ENCODE data around the gene GPR151. TPM values are rescaled to one million over a fixed set of nuclear protein-coding genes. Genes with fewer than 3 reads are reported as not detected.

Gene GPR151
- total RNA-seq, 1 experiment from 2014 or later, result not detected

GRCh38 chr5:146482775-146483174 lies 33.2 kb downstream of the GPR151 start:
- ATAC-seq (peak; percentile 51), DNase-seq (no peak)
- TF ChIP-seq, protein P1, sequence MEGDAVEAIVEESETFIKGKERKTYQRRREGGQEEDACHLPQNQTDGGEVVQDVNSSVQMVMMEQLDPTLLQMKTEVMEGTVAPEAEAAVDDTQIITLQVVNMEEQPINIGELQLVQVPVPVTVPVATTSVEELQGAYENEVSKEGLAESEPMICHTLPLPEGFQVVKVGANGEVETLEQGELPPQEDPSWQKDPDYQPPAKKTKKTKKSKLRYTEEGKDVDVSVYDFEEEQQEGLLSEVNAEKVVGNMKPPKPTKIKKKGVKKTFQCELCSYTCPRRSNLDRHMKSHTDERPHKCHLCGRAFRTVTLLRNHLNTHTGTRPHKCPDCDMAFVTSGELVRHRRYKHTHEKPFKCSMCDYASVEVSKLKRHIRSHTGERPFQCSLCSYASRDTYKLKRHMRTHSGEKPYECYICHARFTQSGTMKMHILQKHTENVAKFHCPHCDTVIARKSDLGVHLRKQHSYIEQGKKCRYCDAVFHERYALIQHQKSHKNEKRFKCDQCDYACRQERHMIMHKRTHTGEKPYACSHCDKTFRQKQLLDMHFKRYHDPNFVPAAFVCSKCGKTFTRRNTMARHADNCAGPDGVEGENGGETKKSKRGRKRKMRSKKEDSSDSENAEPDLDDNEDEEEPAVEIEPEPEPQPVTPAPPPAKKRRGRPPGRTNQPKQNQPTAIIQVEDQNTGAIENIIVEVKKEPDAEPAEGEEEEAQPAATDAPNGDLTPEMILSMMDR (conservative IDR thresholded peaks at IDR 0.05; ENCODE audit: low read depth, low read length), result no peak
- TF ChIP-seq EZH2phosphoT487 (IDR thresholded peaks at IDR 0.05; ENCODE audit: borderline replicate concordance, low read length), result no peak
- TF ChIP-seq EZH2 (IDR thresholded peaks at IDR 0.05; ENCODE audit: low read length, unreplicated experiment), result no peak
- Histone ChIP-seq H3K4me2 (ENCODE audit: low read length) (no peak overlapping the region), H2AFZ (ENCODE audit: low read length) (no peak overlapping the region), H3K27me3 (ENCODE audit: low read length) (no peaks in the 10 kb centered on the region), H3K4me1 (ENCODE audit: insufficient read depth, low read length) (no peaks in the 10 kb centered on the region), H3F3A (ENCODE audit: low read length, unreplicated experiment) (no peaks in the 10 kb centered on the region), H3K79me2 (ENCODE audit: low read length) (no peaks in the 10 kb centered on the region), H3K4me3 (ENCODE audit: low read length) (no peak overlapping the region), H3K27ac (ENCODE audit: low read length) (no peak overlapping the region), H3K36me3 (ENCODE audit: low read depth, low read length) (peaks cover 88% of the 10 kb centered on the region), H4K20me1 (ENCODE audit: low read length) (peaks cover 3% of the 10 kb centered on the region; the same call in 1 of the 2 replicates), H3K9me3 (ENCODE audit: low read length) (no peaks in the 10 kb centered on the region), H3K9me2 (replicated peaks; ENCODE audit: low read length) (no peaks in the 10 kb centered on the region), H3K9ac (ENCODE audit: low read length) (no peak overlapping the region)
- POLR2A ChIA-PET (ENCODE audit: unreplicated experiment), result no interaction called here
- no TSS peak for BruUV-seq (replicated peaks)
- intact Hi-C loops (cut with micrococcal nuclease), result no loop called here
- CTCF ChIA-PET, result no interaction called here

DNA sequence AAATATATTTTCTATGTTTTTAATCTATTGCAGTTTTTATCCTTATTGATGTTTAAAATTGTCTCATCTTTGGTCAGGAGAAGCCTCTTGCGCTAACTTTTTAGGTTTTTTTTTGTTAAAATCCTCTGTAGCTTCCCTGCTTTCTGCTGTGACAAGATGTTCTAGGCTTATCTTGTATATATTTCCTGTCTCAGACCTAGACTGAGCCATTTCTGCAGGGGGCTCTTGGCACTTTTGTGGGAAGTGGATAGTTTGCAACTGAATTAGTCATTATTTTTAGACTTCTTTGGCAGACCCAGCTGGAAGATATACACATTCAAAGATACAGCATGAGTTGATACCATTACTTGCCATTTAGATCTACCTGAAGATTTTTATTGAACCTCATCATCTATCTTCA lies 40.1 kb downstream of the GPR151 start:
- no peaks in the 10 kb centered on the region for H3K9me3 ChIP-seq (ENCODE audit: low read length)
- no peak for DNase-seq
- H3K36me3 ChIP-seq (ENCODE audit: low read depth, low read length), result peaks cover 88% of the 10 kb centered on the region
- TF ChIP-seq EZH2 (IDR thresholded peaks at IDR 0.05; ENCODE audit: low read length, unreplicated experiment) (no peak), EZH2phosphoT487 (IDR thresholded peaks at IDR 0.05; ENCODE audit: borderline replicate concordance, low read length) (no peak)
- TF ChIP-seq, protein P1 (conservative IDR thresholded peaks at IDR 0.05; ENCODE audit: low read depth, low read length), result no peak
- no peaks in the 10 kb centered on the region for H3K9me2 ChIP-seq (replicated peaks; ENCODE audit: low read length)
- no peak for ATAC-seq
- peaks cover 18% of the 10 kb centered on the region for H4K20me1 ChIP-seq (ENCODE audit: low read length)
- BruUV-seq (replicated peaks), result no TSS peak
- no peak overlapping the region for H3K9ac ChIP-seq (ENCODE audit: low read length)
- H3F3A ChIP-seq (ENCODE audit: low read length, unreplicated experiment), result no peaks in the 10 kb centered on the region
- no peak overlapping the region for H2AFZ ChIP-seq (ENCODE audit: low read length)
- no peak overlapping the region for H3K27ac ChIP-seq (ENCODE audit: low read length)
- intact Hi-C loops (cut with micrococcal nuclease), result no loop called here
- no peaks in the 10 kb centered on the region for H3K27me3 ChIP-seq (ENCODE audit: low read length)
- no peaks in the 10 kb centered on the region for H3K4me1 ChIP-seq (ENCODE audit: insufficient read depth, low read length)
- ChIA-PET POLR2A (ENCODE audit: unreplicated experiment) (no interaction called here), CTCF (no interaction called here)
- H3K4me2 ChIP-seq (ENCODE audit: low read length), result no peak overlapping the region
- no peak overlapping the region for H3K4me3 ChIP-seq (ENCODE audit: low read length)
- H3K79me2 ChIP-seq (ENCODE audit: low read length), result peaks cover 15% of the 10 kb centered on the region; the same call in 1 of the 2 replicates

DNA sequence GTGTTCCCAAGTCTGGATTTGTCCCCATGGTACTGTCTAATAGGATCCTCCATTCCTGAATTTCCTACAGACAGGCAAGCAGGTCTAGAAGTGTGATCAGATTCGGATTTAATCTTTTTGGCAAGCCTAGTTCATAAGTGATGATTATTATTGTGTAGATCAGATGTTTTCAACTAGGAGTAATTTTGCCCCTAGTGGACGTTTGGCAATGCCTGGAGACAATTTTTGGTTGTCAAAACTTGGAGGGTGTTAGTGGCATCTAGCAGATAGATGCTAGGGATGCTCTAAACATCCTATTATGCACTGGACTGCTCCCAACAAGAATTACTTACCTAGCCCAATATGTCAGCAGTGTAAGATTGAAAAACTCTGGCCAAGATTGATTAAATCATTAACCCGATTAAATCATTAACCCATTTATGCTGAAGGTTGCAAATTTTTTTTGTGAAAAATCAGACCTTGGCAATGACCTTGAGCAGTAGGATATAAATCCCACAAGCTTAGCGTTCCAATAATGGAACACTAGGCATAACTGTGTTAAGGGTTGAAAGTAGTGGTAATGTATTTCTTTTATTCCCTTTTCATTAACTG lies 40.7 kb downstream of the GPR151 start:
- no peak overlapping the region for H3K9ac ChIP-seq (ENCODE audit: low read length)
- ATAC-seq, result peak; percentile 40; the same call in 1 of the 2 replicates
- no peaks in the 10 kb centered on the region for H3F3A ChIP-seq (ENCODE audit: low read length, unreplicated experiment)
- TF ChIP-seq, protein P1 (conservative IDR thresholded peaks at IDR 0.05; ENCODE audit: low read depth, low read length), result peak; percentile 67
- no peak for TF ChIP-seq EZH2phosphoT487 (IDR thresholded peaks at IDR 0.05; ENCODE audit: borderline replicate concordance, low read length)
- TF ChIP-seq EZH2 (IDR thresholded peaks at IDR 0.05; ENCODE audit: low read length, unreplicated experiment), result no peak
- DNase-seq, result peak; percentile 37
- H3K4me1 ChIP-seq (ENCODE audit: insufficient read depth, low read length), result no peaks in the 10 kb centered on the region
- ChIA-PET POLR2A (ENCODE audit: unreplicated experiment) (no interaction called here), CTCF (no interaction called here)
- H4K20me1 ChIP-seq (ENCODE audit: low read length), result peaks cover 16% of the 10 kb centered on the region
- H3K36me3 ChIP-seq (ENCODE audit: low read depth, low read length), result peaks cover 88% of the 10 kb centered on the region
- H3K9me2 ChIP-seq (replicated peaks; ENCODE audit: low read length), result no peaks in the 10 kb centered on the region
- H2AFZ ChIP-seq (ENCODE audit: low read length), result no peak overlapping the region
- peaks cover 18% of the 10 kb centered on the region; the same call in 1 of the 2 replicates for H3K79me2 ChIP-seq (ENCODE audit: low read length)
- no peak overlapping the region for H3K4me3 ChIP-seq (ENCODE audit: low read length)
- no peak overlapping the region for H3K27ac ChIP-seq (ENCODE audit: low read length)
- no peaks in the 10 kb centered on the region for H3K27me3 ChIP-seq (ENCODE audit: low read length)
- intact Hi-C loops (cut with micrococcal nuclease), result no loop called here
- H3K9me3 ChIP-seq (ENCODE audit: low read length), result no peaks in the 10 kb centered on the region
- no peak overlapping the region for H3K4me2 ChIP-seq (ENCODE audit: low read length)
- BruUV-seq (replicated peaks), result no TSS peak

Data from PC-3 (cell line).